ENCODE data around the gene DMRTC1B.
"Not testable (repeated sequence)": the region's sequence is repeated elsewhere in the genome, so short reads cannot be mapped to it uniquely, and the experiment has no call there.

GRCh38 chrX:72748545-72748944 lies 28.1 kb upstream of the DMRTC1B start:
- not testable (repeated sequence) for TF ChIP-seq CTCF (IDR thresholded peaks at IDR 0.05; ENCODE audit: insufficient read depth, low read length, poor library complexity, severe bottlenecking); EZH2phosphoT487 (conservative IDR thresholded peaks at IDR 0.05; ENCODE audit: low read length)
